ENCODE measurements around the gene TET3.

The TET3 gene

GRCh38 chr2:74031959-74032287 lies 47.2 kb downstream of the TET3 start:
- DNase-seq (ENCODE audit: low read depth): no peak

- no peak for DNase-seq (ENCODE audit: low read depth)
These were observed 48.7 kb downstream of the TET3 start for GRCh38 chr2:74033375-74033774.

All from stimulated activated CD8-positive, alpha-beta memory T cell treated with anti-CD3 and anti-CD28 coated beads, Interleukin-15, amount 100 ng/mL, for 1 hour (primary cell).